GM21423 (cell line): ENCODE results near the gene SLC39A7.

ENCODE experiments used
- ATAC-seq: cut with Tn5 transposase; IDR thresholded peaks from one replicate; pipeline ENCODE4 v1.9.1; 2021; ENCODE audit warnings: mild to moderate bottlenecking, moderate library complexity; ENCODE audit not compliant: unreplicated experiment

SLC39A7 gene, protein sequence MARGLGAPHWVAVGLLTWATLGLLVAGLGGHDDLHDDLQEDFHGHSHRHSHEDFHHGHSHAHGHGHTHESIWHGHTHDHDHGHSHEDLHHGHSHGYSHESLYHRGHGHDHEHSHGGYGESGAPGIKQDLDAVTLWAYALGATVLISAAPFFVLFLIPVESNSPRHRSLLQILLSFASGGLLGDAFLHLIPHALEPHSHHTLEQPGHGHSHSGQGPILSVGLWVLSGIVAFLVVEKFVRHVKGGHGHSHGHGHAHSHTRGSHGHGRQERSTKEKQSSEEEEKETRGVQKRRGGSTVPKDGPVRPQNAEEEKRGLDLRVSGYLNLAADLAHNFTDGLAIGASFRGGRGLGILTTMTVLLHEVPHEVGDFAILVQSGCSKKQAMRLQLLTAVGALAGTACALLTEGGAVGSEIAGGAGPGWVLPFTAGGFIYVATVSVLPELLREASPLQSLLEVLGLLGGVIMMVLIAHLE

DNA sequence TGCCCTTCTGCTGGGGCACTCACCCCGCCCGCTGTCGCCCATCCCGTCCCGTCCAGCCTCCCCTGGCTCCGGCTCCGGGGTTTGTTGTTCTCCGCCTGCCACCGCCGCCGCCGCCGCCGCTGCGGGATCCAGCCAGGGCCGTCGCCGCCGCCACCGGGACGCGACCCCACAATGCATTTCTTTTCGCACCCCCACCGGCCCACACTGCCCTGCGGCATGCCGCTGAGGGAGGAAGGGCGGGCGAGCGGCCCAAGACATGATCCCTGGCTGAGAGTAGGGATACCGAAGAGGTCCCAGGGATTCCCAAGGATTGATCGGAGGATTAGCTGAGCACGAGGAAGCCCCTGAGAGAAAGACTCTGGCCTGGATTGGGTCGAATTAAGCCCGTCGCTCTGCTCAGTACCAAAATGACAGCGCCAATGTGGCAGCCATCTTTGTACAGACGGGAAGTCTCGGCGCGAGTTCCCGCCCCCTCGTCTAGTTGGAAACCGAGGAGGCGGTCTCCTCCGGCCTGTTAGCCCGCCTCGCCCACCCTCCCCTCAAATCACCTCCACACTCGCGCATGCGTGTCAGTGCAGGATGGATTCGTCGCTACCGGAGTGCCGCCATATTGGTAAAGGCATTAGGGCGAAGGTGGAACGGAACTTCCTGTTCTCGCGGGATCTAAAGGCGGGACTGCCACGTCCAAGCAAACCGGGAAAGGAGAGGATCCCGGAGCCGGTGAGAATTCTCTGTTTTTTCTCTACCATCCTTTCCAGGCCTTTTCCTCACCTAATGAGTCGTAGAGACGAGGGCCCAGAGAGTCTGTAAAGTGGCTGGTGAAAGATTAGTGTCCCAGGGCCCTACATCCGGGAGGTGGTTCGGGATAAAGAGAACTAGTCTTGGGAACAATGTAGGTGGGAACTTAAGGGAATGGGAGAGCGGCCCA, at the start of gene SLC39A7, which contains the start of gene RXRB:
TSS of gene SLC39A7 (plus strand) at position 649 of the 928 bp plus-strand sequence. CDS start 379 bp downstream, outside the sequence.
TSS of gene RXRB (minus strand) at position 447 of the 928 bp plus-strand sequence. CDS start at position 258, 189 bp downstream.
- ATAC-seq, result peak; percentile 59

DNA sequence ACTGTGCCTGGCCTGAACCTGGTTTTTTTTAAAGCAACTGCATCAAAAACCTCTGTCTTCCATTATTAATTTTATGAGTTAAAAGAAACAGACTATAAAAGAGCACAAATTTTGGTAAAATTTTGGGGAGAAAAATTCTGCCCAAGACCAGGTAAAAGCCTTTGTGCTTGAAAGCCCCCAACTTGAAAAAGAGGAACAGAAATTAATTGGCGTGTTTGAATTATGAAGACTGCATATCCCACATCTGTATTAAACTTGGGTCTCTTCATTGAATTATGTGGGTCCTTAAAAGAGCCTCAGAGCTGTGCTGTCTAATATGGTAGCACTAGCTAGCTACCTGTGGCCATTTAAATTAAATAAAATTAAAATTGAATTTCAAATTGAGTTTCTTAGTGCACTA, 49.6 kb upstream of the SLC39A7 start:
- no peak for ATAC-seq

DNA sequence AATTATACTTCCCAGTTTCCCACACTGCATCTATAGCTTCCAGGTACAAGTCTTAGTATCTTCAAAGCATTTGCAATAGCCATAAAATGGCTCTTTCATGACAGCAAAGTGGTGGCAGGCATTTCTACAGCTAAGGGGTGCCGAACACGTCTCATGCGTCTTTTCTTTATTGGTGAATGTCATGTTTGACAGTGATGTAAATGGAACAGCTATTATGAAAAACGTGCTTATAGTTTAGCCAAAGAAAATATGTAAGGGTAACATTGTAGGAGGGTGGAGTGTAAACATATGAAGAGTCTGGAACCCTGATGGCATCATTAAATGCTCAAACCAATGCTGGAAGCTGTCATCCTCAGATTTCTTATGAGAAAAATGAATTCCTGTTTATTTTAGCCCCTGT, 46.3 kb upstream of the SLC39A7 start:
- no peak for ATAC-seq

DNA sequence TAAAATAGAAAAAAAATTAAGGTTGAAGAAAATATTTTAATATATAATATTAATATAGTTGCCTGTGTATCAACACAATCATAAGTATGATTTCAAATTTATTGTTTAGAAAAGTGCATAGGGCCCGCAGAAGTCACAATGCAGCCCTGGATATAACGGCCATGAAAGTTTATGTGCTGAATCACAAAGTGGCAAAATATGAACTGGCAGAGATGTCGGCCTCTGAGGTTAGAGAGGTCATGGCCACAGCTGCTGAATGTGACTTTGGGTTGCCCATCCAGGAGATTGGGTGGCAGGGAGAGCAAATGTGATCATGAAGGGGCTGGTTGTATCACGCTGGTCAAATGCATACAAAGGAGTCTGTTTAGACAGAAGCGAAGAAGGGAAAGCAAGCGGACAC, 44.1 kb upstream of the SLC39A7 start:
- no peak for ATAC-seq

DNA sequence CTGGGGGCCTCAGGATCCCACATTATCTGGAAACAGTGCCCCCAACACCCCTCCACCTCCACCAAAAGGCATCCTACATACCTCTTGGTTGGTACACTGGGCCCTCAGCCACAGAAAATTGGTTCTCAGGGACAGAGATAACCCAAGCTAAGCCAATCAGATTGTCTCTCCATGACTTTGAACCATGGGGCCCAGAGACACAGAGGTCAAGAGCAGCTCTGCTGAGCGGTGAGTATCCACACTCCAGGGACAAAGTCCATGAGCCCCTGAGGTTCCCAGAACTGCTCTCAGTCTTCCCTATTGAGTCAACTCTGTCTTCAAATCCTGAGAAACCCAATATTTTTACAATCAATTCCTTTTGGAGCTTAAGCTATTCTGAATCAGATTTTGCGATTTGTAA, 43.7 kb upstream of the SLC39A7 start:
- ATAC-seq, result no peak

DNA sequence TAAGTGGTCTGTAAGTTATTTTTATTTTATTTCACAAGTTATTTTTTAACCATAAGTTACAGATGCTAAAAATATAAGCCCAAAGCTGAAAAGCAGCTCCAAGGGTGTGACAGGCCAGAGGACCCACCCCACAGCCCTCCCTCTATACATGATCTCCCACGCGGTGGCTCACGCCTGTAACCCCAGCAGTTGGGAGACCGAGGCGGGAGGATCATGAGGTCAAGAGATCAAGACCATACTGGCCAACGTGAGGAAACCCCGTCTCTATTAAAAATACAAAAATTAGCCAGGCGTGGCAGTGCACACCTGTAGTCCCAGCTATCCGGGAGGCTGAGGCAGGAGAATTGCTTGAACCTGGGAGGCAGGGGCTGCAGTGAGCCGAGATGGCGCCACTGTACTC, 40.6 kb upstream of the SLC39A7 start:
- ATAC-seq, result no peak

DNA sequence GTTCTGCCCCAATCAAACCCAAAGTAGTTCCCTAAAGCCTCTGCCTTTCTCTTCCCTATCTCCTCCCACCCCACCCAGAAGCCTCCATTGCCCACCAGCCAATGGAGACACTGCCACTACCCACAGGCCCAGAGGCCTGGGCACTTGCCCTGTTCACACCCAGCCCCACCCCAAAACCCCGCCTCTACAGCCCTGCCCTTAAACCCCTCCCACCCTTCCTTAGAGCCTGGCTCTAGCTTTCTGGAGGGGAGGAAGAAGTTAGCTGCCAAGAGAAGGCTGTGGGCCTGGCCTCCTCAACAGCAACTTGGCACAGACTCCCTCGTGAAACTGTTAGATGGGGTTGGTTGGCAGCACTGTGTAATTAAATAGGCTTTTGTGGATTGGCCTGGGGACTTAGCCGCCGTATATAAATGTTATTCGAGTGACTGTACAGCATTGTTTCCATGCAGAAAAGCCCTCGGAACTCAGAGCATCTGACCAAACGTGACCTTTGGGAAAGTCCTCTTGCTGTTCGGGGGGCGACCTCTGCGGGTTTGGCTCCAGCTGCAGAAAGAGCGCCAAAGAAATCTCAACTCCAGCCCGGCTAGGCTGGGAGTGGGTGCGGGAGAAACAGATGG, 39.8 kb upstream of the SLC39A7 start:
- no peak for ATAC-seq

DNA sequence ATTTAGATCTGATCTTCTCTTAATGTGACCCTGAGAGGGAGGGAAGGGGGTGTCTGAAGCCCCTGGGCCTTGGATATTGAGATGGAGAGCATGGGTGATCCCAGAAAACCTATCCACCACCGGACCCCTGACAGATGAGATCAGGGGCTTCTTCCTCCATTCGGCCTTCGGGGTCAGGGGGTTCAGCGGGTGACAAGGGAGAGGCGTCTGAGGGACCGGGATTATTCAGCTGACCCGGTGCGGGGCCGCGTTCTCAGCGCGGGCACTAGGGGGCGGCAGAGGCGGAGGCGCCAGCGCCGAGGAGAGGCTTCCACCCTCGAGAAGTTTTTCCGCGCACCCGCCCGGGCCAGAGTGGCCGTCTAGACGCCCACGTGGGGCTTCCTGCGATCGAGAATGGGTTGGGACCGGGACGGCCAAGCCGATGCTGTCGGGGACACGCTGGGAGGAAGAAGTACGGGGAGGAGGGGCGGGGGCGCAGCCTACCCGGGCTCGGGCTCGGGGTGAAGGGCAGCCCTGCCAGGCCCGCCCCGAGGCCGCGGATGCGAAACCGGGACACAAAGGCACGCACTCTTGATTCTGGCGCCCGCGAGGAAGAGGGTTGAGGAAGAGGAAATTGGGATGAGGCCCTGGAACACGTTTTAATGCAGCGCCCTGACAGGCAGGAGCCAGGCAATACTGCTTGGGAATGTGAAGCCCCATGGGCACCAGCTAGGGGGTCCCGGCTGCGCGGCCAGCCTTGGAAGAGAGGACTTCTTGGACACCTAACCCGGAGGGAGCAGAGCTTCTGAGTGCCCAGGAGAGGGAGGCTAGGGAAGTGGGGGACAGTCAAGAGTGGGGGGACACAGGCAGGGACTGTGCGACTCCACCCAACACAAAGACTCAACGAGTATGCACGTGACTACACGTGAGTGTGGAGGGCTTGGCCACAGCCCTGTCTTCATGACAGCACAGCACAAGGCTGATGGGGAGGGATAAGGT, 39.0 kb upstream of the SLC39A7 start:
- no peak for ATAC-seq

DNA sequence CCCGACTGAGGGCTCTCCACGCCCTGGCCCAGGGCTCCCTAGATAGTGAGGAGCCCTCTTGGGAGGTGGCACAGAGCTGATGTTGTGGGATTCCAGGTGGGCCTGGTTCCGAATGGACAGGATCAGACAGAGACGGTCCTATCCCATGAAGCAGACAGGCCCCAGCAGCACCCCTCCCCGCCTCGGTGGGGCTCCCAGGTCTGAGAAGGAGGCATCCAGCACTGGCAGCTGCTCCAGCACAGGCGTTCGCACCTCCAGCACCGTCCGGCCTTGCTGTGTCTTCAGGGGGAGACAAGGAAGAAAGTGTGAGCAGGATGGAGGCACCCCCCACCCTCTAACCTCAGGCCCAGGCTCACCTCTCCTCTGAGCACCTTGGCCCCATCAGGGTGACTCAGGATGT, 37.1 kb upstream of the SLC39A7 start:
- ATAC-seq, result no peak

DNA sequence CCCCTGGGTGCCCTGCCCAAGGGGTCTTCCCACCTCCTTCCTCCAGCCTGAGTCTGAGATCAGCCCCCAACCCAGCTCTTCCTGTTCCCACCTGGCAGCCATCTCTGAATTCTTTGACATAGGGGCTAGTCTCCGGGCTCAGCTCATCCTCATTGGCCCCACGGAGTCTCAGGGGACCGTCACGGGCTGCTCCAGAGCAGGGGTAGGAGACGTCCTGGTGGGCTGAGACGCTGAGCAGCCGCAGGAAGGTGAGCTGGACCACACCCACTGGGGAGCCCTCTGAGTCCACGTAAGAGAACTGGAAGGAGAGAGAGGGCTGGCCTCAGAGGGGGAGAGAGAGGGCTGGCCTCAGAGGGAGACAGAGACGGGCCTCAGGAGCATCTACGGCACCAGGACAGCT, 36.5 kb upstream of the SLC39A7 start:
- ATAC-seq, result no peak

DNA sequence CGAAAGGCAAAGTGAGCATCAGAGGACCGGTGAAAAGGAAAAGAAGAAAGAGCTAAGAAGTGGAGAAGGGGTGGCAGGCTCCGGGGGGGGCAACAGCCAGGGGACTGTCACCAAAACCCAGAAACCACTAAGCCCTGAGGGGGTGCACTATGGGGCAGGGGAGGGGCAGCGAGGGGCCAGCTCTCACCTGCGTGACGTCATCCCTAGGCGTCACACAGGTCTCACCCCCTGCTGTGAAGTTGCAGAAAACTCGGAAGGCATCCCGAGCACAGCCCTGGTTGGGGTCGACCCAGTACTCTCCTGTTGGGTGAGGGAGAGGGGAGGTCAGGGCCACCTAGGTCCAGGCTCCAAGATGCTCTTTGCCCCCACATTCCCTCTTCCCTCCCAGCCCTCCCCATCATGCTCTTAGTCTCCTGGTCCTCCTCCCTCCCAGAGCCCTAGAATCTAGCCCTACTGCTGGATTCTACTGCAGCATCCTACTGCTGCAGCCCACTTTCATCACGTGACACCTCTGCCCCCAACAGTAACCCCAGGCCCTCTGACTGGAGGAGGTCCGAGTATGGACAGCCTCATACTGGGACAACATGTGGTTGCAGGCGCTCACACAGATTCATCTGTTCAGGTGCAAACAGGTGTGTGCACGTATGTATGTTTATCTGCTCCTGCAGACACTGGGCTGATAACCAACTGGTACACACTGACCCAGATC, 35.8 kb upstream of the SLC39A7 start:
- ATAC-seq, result no peak

DNA sequence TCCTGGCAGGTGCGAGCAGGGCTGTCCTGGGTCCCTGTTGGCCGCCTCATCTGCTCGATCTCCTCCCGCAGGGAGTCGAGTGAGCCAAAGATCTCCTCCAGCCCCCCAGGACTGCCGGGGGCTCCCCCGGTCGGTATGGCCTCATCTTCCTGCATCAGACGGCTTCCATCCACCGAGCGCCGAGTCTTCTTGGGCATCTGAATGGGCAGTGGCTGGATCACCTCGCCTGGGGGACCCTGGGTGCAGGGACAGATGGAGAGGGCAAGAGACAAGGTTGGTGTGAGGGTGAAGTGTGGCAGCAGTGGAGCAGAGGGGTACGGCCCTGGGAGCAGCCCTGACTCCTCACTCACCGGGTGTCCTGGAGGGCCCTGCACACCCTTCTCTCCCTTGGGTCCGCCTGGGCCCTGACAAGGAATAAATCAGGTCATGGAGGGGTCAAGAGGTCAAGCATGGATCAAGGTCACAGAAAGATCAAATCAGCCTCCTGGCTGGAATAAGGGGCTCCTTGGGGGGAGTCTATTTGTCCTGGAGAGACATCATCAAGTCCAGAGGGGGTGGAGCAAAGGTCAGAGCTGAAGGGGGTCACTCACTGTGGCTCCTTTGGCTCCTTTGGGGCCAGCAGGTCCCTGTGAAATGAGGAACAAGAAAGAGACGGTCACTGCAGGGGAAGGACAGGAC, 34.9 kb upstream of the SLC39A7 start:
- ATAC-seq, result no peak

DNA sequence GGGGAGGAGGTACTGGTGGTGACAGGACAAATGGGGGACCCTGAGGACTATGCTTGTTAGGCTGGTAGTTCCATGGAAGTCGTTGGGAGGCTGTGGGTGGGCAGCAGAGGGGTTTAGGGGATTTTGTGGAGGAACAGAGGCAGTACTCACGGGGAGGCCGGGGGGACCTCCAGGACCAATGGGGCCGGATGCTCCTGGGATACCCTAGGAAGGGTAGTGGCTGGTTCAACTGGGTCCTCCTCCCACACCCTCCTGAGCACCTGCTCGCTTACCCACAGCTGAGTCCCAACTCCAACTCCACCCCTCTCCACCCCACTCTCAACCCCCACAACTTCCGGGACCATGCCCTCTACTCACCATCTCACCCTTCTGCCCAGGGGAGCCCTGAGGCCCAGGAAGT, 34.3 kb upstream of the SLC39A7 start:
- no peak for ATAC-seq

DNA sequence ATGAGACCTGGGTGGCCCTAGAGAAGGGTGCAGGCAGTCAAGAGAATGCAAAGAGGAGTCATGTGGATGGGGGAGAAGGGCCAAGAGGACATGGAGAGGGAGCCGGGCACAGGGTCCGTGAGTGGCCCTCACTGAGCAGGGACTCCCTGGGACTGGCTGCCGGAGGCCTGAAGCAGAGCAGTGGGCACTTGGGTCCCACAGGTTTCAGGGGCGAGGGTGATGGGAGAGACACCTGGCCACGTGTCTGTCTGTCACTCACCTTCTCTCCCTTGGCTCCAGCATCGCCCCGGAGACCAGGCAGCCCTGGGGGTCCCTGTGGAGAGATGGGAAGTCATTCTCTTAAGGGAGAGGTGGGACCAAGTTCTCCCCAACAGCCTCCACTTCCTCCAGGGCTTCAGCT, 33.9 kb upstream of the SLC39A7 start:
- no peak for ATAC-seq

DNA sequence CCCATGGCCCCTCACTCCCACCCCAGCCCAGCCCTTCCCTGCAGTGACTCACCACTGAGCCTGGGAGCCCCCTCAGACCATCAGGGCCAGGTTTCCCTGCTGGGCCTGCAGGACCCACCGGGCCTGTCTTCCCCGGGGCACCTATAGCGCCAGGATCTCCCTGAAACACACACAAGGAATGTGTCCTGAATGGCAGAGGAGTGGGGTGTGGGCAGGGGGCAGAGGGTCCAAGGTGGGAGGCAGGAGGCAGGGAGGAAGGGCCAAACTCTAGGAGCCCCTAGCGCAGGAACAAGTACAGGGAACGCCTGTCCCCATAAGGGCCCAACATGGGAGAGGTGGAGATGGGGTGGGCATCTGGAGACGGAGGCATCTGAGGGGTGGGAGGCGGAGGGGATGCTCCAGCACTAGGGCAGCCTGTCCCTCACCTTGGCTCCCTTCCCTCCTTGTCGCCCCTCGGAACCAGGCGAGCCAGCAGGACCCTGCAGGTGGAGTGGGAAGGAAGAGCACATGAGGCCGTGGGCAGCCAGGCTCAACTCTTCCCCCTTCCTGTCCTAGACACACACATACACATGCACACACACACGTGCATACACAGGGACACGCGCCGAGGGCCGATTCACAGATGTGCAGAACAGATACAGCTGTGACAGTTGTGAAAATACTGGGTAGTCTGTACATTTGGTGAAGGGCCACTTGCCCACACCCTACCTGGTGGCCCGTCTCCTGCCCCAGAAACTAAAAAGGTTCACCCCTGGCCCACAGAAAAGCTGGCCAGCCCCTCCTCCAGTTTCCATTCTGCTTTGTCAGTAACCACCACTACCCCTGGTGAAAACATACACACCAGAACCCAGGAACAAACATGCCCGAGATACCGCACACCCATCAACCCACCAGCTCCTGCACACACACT, 33.0 kb upstream of the SLC39A7 start:
- no peak for ATAC-seq

DNA sequence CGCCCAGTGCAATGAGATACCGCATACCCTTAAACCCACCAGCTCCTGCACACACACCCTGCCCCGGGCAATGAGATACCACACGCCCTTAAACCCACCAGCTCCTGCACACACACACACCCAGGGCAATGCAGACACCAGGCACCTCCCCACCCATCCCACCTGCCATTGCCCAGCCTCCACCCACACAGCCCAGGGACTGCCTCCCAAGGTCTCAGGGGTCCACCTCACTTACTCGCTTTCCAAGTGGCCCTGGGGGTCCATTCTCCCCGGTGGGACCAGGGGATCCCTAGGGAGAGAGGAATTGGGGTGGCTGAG, 32.4 kb upstream of the SLC39A7 start:
- no peak for ATAC-seq

DNA sequence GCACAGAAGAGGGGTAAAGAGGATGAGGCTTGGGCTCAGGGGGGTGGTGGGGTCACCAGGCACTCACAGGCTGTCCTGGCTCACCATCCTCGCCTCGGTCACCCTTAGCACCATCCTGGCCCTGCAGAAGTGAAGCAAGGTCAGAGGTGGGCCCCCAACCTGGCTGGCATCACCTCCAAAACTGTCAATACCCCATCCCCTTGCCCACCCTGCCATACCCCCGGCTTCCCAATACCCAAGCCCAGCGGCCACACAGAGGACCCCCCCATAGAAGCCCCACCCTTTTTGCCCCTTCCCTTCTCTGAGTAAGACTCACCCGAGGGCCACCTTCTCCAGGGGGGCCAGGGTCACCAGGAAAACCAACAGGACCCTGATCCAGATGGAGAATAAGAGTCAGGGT, 32.0 kb upstream of the SLC39A7 start:
- no peak for ATAC-seq
